GM19395 (cell line): ENCODE data around the gene PDXP.
"Not testable (repeated sequence)": the region's sequence is repeated elsewhere in the genome, so short reads cannot be mapped to it uniquely, and the experiment has no call there.

Experiments used
- ATAC-seq: cut with Tn5 transposase; IDR thresholded peaks from one replicate; pipeline ENCODE4 v1.9.1; 2021; ENCODE audit warnings: mild to moderate bottlenecking, moderate library complexity; ENCODE audit not compliant: unreplicated experiment

PDXP gene

GRCh38 chr22:37658133-37659065, at the start of gene PDXP:
TSS of gene PDXP (plus strand) at chr22:37658723. CDS start at chr22:37658783, 60 bp downstream.
- ATAC-seq, result peak; percentile 86

GRCh38 chr22:37609240-37610152, 49.0 kb upstream of the PDXP start:
- ATAC-seq, result peak; percentile 16

- ATAC-seq, result not testable (repeated sequence)
Measured at GRCh38 chr22:37610153-37610475, 48.4 kb upstream of the PDXP start.

- ATAC-seq, result no peak
Measured at GRCh38 chr22:37610480-37611129, 47.9 kb upstream of the PDXP start.

GRCh38 chr22:37611207-37611606, 47.3 kb upstream of the PDXP start:
- ATAC-seq, result no peak

- no peak for ATAC-seq
Measured at GRCh38 chr22:37616201-37617083, 42.1 kb upstream of the PDXP start.

- ATAC-seq, result no peak
Measured at GRCh38 chr22:37617431-37617830, 41.1 kb upstream of the PDXP start.

GRCh38 chr22:37618072-37618656, 40.4 kb upstream of the PDXP start:
- no peak for ATAC-seq

GRCh38 chr22:37618674-37619073, 39.8 kb upstream of the PDXP start:
- no peak for ATAC-seq

- no peak for ATAC-seq
Measured at GRCh38 chr22:37619991-37620390, 38.5 kb upstream of the PDXP start.

- no peak for ATAC-seq
Measured at GRCh38 chr22:37621352-37621860, 37.1 kb upstream of the PDXP start.

GRCh38 chr22:37623075-37624016, 35.2 kb upstream of the PDXP start:
- ATAC-seq, result no peak

- ATAC-seq, result no peak
Measured at GRCh38 chr22:37624017-37624365, 34.5 kb upstream of the PDXP start.

- no peak for ATAC-seq
Measured at GRCh38 chr22:37624876-37625275, 33.6 kb upstream of the PDXP start.

- ATAC-seq, result no peak
Measured at GRCh38 chr22:37625737-37626136, 32.8 kb upstream of the PDXP start.

GRCh38 chr22:37626144-37626543, 32.4 kb upstream of the PDXP start:
- ATAC-seq, result no peak

- no peak for ATAC-seq
Measured at GRCh38 chr22:37626556-37627075, 31.9 kb upstream of the PDXP start.

GRCh38 chr22:37627121-37627520, 31.4 kb upstream of the PDXP start:
- no peak for ATAC-seq
